Epithelial cell of esophagus (primary cell): ENCODE data around the gene MAP3K3.

ENCODE experiments used
- DNase-seq: peaks from one replicate; pipeline ENCODE4 v3.0.0; 2010; ENCODE audit warnings: low read depth
- H3K4me3 ChIP-seq: 2 replicates; pipeline ENCODE4 v1.5.1; 2011; ENCODE audit warnings: mild to moderate bottlenecking, low read length, control low read depth
- CTCF ChIP-seq: IDR thresholded peaks from 2 replicates; pipeline ENCODE4 v1.5.1; 2011; ENCODE audit warnings: low read depth, mild to moderate bottlenecking, low read length, control low read depth, inconsistent platforms; ENCODE audit not compliant: insufficient read depth; ENCODE audit errors: missing control alignments

Gene MAP3K3

GRCh38 chr17:63647065-63647725 is 25.0 kb downstream of the MAP3K3 start:
- peak; percentile 14 for DNase-seq
- TF ChIP-seq CTCF = no peak
- no peak overlapping the region for H3K4me3 ChIP-seq

GRCh38 chr17:63647936-63648335 is 25.7 kb downstream of the MAP3K3 start:
- DNase-seq = no peak
- H3K4me3 ChIP-seq = no peak overlapping the region
- TF ChIP-seq CTCF = no peak

- TF ChIP-seq CTCF = no peak
- no peak overlapping the region for H3K4me3 ChIP-seq
- no peak for DNase-seq
These were observed 27.6 kb downstream of the MAP3K3 start for GRCh38 chr17:63649813-63650212.

GRCh38 chr17:63652106-63652505 is 29.9 kb downstream of the MAP3K3 start:
- DNase-seq = peak; percentile 10
- no peak overlapping the region for H3K4me3 ChIP-seq
- TF ChIP-seq CTCF = no peak

GRCh38 chr17:63653050-63653449 is 30.8 kb downstream of the MAP3K3 start:
- TF ChIP-seq CTCF = no peak
- H3K4me3 ChIP-seq = no peak overlapping the region
- no peak for DNase-seq

GRCh38 chr17:63657786-63658185 is 35.6 kb downstream of the MAP3K3 start:
- H3K4me3 ChIP-seq = no peak overlapping the region
- no peak for TF ChIP-seq CTCF
- DNase-seq = no peak

GRCh38 chr17:63658366-63658765 is 36.1 kb downstream of the MAP3K3 start:
- no peak overlapping the region for H3K4me3 ChIP-seq
- no peak for TF ChIP-seq CTCF
- DNase-seq = no peak
